ENCODE results near the gene SESN2. TPM values are rescaled to one million over a fixed set of nuclear protein-coding genes. Genes with fewer than 3 reads are reported as not detected.

Gene SESN2
- total RNA-seq, 1 donor from 2014 or later, result 23.6 TPM

DNA sequence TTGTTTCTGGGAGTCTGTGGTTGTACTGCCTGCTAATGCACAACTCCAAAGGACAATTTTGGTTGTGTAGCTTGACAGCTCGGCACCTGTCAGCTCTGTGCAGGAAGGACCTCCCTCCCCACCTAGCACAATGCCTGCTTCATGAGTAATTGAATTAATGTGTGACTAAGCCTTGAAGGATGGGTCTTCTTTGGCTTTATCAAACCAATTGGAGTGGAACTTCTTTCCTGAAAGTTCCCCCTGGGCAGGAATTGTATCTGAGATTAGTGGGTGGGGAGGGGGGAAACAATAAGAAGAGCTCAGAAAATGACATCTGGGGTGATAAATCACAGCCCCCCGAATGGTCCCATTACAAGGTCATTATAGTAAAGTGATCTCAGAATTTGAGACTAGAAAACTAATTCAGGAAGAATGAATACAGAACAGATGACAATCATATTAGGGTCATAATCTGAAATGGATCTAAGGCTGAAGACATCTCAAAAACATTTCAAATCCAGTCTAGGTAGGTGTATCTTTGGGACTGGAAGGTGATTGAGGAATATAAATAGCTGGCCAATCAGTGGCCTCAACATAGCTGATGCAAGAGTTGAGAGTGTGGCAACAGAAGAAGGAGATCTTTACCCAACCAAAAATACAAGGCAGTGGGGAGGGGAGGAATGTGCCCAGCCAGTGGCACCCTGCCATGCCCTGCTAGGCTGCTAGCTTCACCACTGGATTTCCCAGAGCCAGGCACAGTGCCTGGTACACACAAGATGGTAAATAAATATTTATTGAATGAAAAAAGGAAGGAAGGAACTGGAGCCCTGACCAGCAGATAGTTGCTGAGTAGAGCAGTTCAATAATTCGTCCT, 10.1 kb upstream of the SESN2 start:
- no peak for DNase-seq (ENCODE audit: extremely low read depth, low read depth, low spot score)

DNA sequence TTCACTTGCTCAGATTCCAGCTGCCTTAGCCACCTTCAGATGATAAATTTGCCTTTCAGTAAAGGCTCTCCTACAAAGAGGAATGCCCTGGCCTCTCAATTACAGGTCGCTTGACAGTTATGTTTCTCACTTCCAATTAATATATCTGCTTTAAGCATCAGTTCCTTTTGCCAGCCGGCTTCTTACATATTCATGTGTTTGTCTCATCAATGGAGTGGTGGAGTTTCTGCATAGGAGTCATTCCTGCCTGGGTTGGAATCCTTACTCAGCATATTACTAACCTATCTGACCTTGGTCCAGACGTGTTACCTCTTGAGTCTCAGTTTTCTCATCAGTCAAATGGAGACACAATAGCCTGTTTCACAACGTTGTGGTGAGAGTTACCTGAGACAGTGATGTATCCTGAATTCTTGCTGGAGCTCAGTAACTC, 9.4 kb upstream of the SESN2 start:
- DNase-seq (ENCODE audit: extremely low read depth, low read depth, low spot score), result no peak

DNA sequence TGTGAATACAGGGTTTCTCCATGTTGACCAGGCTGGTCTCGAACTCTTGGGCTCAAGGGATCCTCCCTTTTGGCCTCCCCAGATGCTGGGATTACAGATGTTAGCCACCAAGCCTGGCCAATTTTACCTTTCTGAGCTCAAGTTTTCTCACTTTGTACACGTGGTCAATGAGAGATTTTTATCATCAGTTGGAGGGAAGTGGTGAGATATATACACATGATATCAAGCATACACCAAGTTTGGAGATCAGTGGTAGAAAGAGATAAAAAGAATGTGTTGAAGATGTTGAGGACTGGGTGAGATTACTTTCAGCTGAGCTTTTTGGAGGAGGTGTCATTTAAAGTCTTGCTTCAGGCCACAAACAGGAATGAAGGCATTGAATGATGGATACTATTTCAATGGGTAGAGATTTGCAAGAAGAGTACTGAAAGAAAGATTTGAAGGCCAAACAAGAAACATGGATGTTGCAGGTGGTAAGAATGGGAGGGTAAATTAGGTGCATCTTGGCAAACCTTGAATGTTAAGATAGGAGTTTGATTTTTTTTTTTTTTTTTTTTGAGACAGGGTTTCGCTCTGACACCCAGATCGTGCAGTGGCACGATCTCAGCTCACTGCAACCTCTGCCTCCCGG, 3.0 kb upstream of the SESN2 start:
- DNase-seq (ENCODE audit: extremely low read depth, low read depth, low spot score), result no peak

DNA sequence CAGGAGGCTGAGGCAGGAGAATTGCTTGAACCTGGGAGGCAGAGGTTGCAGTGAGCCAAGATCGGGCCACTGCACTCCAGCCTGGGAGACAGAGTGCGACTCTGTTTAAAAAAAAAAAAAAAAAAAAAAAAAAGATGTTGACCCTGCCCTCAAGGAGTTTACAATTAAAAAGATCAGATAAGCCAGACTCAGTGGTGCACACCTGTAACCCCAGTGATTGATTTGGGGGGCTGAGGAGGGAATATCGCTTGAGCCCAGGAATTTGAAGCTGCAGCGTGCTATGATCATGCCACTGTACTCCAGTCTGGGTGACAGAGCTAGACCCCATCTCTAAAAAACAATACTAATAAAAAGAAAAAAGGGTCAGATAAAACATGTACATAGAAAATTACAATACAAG, 1.6 kb upstream of the SESN2 start:
- no peak for DNase-seq (ENCODE audit: extremely low read depth, low read depth, low spot score)

DNA sequence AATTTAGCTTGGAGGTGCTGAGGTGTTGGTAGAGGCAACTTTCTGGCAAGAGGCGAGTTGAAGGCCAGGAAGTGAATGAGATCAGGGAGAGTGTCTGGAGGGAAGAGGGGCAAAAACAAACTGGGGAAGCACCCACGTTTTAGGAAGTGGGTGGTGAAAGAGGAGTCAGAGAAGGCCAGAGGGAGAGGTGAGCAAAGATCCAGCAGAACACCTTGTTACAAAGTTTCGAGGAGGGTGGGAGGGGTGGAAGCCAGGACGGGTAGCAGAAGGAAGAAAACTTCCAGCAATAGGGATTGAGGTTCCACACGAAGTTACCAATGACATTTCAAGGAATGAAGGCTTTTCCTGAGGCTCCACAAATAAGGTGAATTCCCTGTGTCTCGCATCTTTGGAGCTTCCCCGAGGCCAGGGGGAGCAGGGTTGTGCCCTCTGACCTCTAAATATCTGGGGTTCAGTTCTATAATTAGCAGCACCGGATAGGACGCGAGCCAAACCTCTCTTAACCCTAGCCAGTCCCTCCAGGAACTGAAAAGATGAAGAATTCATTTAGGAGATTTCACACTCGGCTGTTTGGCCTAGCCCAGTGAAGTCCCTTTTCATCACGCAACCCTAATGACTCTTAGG, 578 bp upstream of the SESN2 start:
- no peak for DNase-seq (ENCODE audit: extremely low read depth, low read depth, low spot score)

DNA sequence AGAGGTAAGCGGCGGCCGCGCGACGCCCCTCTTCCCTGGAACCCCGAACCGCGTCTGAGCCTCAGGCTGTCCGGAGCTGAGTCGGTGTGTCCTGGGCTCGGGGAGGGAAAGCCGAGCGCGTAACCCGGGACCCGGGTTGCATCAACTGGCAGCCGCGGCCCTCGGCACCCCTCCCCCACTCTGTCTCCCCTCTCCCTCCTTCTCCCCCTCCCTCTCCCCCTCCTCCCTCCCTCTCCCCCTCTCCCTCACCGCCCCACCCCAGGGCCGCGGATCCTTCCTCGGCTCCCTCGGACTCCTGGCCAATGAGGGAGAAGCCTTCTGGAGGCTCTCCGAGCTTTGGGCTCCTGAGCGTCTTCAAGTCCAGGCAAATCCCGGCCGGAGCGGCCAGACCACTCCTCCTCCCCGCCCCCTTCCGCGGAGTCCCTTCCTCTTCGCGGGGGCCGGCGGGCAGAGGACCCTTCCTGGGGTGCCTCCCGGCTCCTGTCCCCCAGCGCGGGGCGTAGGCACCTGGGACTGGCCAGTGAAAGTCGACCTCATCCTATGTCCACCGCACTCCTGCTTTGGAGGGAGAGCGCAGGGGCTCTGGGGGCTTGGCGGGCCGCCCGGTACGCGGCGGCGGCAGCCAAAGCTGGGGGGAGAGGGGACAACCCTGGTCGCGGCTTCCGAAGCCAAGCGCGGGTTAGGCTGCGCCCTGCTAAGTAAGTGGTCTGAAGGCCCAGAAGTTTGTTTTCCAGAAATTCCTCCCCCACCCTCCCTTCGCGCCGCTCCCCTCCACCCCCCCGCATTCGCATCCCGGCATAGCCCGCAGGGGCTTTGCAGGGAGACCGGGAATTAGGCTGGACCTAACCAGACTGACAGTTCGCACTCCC, 850 bp downstream of the SESN2 start:
- DNase-seq (ENCODE audit: extremely low read depth, low read depth, low spot score), result no peak

DNA sequence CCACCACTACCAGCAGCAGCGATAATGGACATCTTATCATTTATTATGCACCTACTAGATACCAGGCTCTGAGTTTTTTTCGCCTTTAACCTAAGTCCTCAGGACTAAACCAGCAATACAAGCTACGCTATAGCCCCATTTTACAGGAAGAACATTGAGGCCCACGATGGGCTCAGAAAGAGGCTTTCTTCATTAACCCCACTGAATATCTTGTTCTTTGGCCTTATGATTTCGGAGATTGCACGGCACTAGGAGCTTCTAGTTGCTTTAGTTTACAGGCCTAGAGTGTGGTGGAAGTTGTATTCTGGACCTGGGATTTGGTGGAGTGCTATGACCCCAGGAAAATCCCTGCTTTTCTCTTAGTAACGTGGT, 1.5 kb downstream of the SESN2 start:
- no peak for DNase-seq (ENCODE audit: extremely low read depth, low read depth, low spot score)

DNA sequence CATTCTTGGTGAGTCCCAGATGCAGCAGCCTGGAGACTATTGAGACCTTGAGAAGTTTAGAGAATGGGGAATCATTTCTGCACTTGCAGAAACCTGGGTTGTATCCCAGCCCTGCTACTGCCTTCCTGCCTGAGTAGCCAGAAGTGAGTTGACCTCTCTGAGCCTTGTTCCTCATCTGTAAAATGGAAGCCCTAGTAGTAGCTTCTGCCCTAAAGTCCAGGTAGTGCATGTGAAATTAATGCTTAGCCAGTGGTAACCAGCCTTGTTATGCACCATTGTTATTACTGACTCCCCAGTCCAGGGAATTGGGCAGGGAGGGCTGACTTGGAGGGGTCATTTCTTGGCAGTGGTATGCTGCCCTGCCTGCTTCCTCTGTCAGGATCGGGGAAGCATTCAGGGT, 5.6 kb downstream of the SESN2 start:
- DNase-seq (ENCODE audit: extremely low read depth, low read depth, low spot score), result no peak

DNA sequence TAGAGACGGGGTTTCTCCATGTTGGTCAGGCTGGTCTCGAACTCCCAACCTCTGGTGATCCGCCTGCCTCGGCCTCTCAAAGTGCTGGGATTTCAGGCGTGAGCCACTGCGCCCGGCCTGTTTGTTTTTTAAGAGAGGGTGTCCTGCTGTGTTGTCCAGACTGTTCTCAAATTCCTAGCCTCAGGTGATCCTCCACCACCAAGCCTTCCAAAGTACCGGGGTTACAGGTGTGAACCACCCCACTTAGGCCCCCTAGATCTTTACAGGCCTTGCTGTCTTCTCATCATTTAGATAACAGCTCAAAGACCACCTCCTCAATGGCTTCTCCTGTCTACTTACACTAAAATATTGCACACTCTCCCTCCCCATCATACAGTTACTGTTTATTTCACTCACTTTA, 6.3 kb downstream of the SESN2 start:
- no peak for DNase-seq (ENCODE audit: extremely low read depth, low read depth, low spot score)

DNA sequence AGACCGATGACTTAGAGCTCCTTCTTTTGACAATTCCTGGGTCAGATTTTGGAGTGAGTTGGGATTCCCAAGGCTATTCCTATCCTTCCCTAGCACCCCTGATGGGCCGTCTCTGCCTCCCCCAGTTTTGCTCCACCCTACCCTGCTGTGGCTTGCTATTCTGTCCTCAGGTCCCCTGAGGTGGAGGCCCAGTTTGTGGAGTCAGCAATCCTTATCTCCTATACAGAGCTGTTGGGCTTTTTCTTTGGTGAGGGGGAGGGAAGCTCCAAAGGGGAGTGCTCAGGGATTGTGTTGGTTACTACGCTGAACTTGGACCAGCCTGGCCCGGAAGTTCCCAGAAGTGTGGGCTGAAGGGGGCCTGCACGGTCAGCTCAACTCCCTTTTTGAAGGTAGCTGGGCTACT, 7.6 kb downstream of the SESN2 start:
- no peak for DNase-seq (ENCODE audit: extremely low read depth, low read depth, low spot score)

DNA sequence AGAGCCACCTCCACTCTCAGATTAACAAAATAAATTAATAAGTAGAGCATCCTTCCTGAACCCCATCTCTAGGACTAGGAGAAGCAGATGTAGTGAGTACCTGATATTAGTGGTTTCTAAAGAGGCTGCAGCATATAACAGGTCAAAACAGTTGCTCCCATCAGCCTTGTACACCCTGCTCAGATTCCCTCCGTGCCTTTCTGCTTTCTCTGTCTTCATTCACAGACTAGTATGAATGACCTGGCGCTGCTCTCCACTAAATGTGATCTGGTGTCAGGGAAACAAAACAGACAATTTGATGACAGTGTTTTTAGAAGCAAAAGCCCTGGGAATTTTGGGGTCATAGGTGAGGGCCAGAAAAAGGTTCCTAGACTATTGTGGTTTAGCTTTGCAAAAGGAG, 8.3 kb downstream of the SESN2 start:
- DNase-seq (ENCODE audit: extremely low read depth, low read depth, low spot score), result no peak

DNA sequence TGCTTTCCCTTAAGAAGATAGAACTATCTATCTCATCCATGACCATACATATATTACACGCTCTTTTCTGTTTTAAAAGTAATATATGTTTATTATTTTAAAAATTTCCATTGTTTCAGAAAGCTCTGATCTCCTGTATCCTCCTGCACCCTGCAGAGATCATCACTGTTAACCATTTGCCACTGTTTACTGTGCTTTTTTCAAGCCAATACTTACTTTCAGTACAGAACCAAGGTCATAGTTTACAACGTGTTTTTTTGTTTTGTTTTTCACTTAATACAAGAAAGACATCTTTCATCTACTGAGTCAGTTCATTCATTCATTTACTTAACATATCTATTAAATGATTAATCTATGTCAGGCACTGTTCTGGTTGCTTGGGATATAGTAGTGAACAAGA, 10.2 kb downstream of the SESN2 start:
- DNase-seq (ENCODE audit: extremely low read depth, low read depth, low spot score), result no peak

DNA sequence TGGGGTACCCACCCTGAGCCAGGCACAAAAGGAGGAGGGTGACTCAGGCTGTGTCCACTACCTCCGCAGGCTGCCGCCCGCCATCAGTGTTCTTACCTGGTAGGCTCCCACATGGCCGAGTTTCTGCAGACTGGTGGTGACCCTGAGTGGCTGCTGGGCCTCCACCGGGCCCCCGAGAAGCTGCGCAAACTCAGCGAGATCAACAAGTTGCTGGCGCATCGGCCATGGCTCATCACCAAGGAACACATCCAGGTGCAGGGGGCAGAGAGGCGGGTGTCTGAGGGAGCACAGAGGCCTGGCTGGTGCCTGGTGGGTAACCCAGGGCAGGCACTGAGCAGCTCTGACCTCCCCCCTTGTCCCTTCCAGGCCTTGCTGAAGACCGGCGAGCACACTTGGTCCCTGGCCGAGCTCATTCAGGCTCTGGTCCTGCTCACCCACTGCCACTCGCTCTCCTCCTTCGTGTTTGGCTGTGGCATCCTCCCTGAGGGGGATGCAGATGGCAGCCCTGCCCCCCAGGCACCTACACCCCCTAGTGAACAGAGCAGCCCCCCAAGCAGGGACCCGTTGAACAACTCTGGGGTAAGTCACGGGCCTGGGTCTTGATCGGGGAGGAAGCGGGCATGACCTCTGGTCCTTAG, 13.0 kb downstream of the SESN2 start:
- no peak for DNase-seq (ENCODE audit: extremely low read depth, low read depth, low spot score)

DNA sequence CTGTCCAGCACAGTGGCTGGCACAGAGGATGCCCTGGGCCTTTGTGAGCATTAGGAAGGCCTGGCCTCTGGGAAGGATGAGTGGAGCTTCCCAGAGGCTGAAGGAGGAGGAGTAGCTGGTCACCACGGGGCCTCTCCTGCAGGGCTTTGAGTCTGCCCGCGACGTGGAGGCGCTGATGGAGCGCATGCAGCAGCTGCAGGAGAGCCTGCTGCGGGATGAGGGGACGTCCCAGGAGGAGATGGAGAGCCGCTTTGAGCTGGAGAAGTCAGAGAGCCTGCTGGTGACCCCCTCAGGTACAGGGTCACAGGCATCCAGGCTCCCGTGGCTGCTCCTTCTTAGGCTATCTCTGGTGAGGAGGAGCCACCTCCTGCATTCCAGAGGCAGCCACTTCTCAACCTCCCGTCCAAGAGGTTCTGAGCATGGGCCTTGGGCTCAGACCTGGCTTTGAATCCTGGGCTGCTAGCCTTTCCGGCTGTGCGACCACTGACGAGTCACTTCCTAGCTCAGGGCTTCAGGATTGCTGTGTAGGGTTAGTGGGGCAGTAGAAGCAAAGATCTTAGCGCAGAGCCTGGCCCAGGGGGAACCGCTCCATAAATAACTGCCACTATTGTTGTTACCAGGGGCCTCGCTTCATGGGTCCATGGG, 14.0 kb downstream of the SESN2 start:
- DNase-seq (ENCODE audit: extremely low read depth, low read depth, low spot score), result no peak

DNA sequence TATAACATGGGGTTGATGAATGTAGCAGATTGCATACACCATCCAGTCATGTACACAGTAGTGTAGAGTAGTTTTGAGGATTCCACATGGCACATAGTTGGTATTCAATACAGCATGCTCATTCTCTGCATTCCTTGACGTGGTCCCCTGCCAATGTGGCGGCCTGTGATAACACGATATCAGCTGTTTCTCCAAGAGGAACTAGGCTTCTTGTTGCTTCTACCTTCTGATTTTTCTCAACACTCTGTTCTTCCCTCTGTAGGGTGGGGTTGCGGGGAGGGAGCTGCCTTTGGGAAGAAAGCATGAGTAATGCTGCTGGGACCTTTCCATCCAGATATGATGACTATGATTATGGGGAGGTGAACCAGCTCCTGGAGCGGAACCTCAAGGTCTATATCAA, 19.4 kb downstream of the SESN2 start:
- no peak for DNase-seq (ENCODE audit: extremely low read depth, low read depth, low spot score)

DNA sequence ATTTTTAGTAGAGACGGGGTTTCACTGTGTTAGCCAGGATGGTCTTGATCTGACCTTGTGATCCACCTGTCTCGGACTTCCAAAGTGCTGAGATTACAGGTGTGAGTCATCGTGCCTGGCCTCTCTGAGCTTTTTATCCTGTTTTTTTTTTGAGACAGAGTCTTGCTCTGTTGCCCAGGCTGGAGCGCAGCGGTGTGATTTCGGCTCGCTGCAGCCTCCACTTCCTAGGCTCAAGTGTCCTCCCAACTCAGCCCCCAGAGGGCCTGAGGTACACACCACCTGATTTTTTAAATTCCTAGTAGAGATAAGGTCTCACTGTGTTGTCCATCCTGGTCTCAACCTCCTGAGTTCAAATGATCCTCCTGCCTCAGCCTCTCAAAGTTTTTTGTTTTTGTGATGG, 20.4 kb downstream of the SESN2 start:
- DNase-seq (ENCODE audit: extremely low read depth, low read depth, low spot score), result no peak

DNA sequence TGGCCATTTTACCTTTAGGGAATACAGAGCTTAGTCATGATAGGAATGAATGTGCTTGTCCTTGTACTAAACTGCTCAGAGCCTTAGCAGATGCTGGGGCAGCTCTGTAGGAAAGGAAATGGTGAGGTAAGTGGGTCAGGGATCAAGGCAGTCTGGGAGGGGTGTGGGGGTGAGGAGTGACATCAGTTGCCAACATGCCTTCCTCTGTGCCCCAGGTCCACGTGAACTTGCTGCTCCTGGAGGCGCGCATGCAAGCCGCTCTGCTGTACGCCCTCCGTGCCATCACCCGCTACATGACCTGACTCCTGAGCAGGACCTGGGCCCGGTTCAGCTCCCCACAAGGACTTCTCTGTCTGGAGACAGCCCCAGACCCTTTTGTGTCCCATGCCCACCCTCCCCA, 21.2 kb downstream of the SESN2 start:
- no peak for DNase-seq (ENCODE audit: extremely low read depth, low read depth, low spot score)

DNA sequence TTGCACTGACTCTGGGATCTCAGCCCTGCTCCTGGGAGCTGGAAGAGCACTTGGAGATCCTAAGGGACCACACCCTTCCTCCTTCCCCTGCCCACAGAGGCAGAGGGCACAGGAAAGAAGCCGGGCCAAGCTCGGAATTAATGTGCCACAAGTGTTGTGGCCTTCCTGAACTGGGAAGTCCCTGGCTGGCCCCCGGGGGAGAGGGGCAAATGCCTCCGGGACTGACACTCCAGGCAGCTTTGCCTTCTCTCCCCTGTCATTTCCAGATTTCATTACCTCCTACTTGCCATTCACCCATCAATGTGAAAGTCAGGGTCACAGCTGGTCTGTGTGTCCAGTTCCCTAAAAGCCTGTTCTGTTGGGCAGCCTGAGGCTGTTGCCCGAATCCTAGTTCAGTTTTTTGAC, 21.7 kb downstream of the SESN2 start:
- DNase-seq (ENCODE audit: extremely low read depth, low read depth, low spot score), result no peak

DNA sequence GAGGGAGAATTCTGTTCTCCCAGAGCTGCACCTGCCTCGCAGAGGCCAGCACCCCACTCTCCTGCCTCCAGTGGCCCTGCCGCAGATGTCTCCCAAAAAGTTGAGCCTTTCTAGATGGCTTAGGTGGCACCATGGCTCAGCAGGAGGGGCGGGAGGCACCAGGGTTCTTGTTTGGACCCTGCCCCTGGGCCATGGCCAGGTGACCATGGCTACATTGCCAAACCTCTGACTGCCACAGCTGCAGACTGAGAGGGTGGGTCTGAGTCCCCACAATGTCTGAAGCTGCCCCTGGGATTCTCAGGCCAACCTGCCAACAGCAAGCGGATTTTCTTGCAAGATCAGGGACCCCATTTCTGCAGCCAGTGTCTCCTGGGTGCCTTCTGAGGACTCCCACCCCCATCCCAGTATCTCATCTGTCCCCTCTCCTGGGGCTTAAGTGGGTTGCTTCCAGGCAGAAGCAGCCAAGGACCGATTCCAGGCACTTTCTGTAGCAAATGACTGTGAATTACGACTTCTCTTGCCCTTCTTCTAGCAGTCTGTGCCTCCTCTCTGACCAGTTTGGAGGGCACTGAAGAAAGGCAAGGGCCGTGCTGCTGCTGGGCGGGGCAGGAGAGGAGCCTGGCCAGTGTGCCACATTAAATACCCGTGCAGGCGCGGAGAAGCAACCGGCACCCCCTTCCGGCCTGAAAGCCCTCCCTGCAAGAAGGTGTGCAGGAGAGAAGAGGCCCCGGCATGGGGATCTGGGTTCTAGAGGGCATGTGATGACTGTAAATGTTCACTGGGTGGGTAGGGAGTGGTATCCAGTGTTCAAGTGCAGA, 22.5 kb downstream of the SESN2 start:
- DNase-seq (ENCODE audit: extremely low read depth, low read depth, low spot score), result no peak

All from glomerular endothelial cell (primary cell).